ENCODE measurements around the gene PRKCD.

The PRKCD gene

DNA sequence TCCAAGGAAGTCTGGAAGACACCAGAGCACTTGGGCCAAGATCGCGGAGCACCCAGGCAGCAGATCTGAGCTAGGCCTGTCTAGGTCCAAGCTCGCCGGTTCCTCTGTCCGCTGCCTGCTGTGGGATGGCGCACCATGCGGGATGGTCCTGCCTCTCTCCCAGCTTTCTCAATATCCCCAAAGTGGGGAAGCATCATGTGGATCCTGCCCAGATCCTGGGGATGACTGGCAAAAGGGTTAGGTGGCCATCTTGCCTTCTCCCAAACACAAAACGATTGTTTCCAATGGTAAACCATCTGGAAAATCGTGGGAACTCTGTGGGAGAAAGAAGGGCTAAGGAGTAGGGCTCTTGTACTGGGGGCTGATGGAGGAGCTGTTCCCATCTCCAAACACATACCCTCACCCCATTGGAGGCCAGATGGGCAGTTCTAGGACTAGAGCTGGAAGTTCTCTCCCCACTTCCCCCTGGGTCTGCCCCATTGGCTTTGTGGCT is 8.9 kb downstream of the PRKCD start:
- no peak overlapping the region for H2AFZ ChIP-seq
- H3K9ac ChIP-seq, result no peak overlapping the region
- H3K4me3 ChIP-seq (ENCODE audit: low read depth, low read length), result no peak overlapping the region
- no peaks in the 10 kb centered on the region for H3K27me3 ChIP-seq (ENCODE audit: control insufficient read depth, insufficient read depth, low read length)
- TF ChIP-seq, protein P1, sequence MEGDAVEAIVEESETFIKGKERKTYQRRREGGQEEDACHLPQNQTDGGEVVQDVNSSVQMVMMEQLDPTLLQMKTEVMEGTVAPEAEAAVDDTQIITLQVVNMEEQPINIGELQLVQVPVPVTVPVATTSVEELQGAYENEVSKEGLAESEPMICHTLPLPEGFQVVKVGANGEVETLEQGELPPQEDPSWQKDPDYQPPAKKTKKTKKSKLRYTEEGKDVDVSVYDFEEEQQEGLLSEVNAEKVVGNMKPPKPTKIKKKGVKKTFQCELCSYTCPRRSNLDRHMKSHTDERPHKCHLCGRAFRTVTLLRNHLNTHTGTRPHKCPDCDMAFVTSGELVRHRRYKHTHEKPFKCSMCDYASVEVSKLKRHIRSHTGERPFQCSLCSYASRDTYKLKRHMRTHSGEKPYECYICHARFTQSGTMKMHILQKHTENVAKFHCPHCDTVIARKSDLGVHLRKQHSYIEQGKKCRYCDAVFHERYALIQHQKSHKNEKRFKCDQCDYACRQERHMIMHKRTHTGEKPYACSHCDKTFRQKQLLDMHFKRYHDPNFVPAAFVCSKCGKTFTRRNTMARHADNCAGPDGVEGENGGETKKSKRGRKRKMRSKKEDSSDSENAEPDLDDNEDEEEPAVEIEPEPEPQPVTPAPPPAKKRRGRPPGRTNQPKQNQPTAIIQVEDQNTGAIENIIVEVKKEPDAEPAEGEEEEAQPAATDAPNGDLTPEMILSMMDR (IDR thresholded peaks at IDR 0.05), result no peak
- H3K79me2 ChIP-seq, result peaks cover 9% of the 10 kb centered on the region
- H3K4me2 ChIP-seq (ENCODE audit: low read length), result no peak overlapping the region
- peaks cover 14% of the 10 kb centered on the region for H3K4me1 ChIP-seq
- no peaks in the 10 kb centered on the region for H3K9me3 ChIP-seq (ENCODE audit: control insufficient read depth, low read length)
- H3K36me3 ChIP-seq (ENCODE audit: control insufficient read depth, insufficient read depth, low read length), result no peaks in the 10 kb centered on the region
- no peak overlapping the region for H3K27ac ChIP-seq

DNA sequence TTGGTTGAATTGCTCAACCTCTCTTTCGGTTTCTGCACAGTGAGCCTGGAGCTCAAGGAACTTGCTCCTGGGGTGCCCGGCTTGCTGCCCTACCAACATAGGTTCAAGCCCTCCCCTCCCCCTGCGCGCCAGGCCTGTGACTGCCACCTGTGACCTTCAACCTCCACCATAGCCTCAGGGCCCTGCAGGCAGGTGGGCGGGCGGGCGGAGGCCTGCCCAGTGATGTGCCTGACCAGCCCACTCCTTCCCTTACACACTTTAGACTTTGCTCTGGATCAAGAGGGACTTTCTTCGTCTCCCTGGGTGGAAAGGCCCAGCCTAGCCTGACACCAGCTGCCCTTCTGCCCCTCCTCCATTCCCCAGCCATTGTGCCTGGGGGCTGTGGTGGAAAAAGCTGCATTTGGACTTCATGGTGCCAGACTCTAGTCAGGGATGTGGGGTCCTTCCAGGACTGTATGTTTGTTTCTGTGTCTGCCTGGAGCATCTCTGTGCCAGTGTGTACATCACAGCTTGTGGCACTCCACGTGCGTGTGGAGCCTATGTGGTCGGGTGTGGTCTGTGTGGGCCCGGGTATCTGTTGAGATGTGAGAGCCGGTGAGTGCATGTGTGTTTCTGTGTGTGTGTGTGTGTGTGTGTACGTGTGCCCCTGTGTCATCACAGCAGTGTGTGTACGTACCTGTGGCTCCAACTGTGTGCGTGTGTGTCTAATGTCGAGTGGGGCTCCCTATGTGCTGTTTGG is 9.5 kb downstream of the PRKCD start:
- H3K36me3 ChIP-seq (ENCODE audit: control insufficient read depth, insufficient read depth, low read length), result no peaks in the 10 kb centered on the region
- TF ChIP-seq, protein P1 (IDR thresholded peaks at IDR 0.05), result no peak
- no peak overlapping the region for H2AFZ ChIP-seq
- no peak overlapping the region for H3K4me2 ChIP-seq (ENCODE audit: low read length)
- peaks cover 14% of the 10 kb centered on the region for H3K4me1 ChIP-seq
- peaks cover 9% of the 10 kb centered on the region for H3K79me2 ChIP-seq
- no peak overlapping the region for H3K9ac ChIP-seq
- no peaks in the 10 kb centered on the region for H3K27me3 ChIP-seq (ENCODE audit: control insufficient read depth, insufficient read depth, low read length)
- no peaks in the 10 kb centered on the region for H3K9me3 ChIP-seq (ENCODE audit: control insufficient read depth, low read length)
- H3K27ac ChIP-seq, result no peak overlapping the region
- no peak overlapping the region for H3K4me3 ChIP-seq (ENCODE audit: low read depth, low read length)

DNA sequence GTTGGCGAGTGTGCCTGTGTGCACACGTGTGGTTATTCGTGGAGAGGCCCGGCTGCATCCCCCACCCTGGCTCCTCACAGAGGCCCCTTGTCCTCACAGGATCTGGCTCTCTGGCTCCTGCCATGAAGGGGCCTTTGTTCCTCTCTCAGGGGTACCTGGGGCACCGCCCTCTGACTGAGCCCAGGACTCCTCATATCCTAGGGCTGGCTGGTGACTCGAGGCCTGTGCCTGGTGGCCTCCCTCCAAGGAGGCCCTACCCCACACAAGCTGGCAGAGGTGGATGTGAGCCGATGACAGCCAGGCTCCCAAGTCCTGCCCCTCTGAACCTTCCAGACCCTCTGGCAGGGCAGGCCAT is 10.0 kb downstream of the PRKCD start:
- Histone ChIP-seq H3K36me3 (ENCODE audit: control insufficient read depth, insufficient read depth, low read length) (no peaks in the 10 kb centered on the region), H3K79me2 (peaks cover 9% of the 10 kb centered on the region), H3K4me1 (peaks cover 14% of the 10 kb centered on the region), H3K9me3 (ENCODE audit: control insufficient read depth, low read length) (no peaks in the 10 kb centered on the region), H3K4me3 (ENCODE audit: low read depth, low read length) (no peak overlapping the region), H3K4me2 (ENCODE audit: low read length) (no peak overlapping the region), H3K27me3 (ENCODE audit: control insufficient read depth, insufficient read depth, low read length) (no peaks in the 10 kb centered on the region), H2AFZ (no peak overlapping the region), H3K9ac (no peak overlapping the region), H3K27ac (no peak overlapping the region)
- TF ChIP-seq, protein P1 (IDR thresholded peaks at IDR 0.05), result no peak

GRCh38 chr3:53171827-53172505 is 11.0 kb downstream of the PRKCD start:
- Histone ChIP-seq H2AFZ (no peak overlapping the region), H3K79me2 (peaks cover 9% of the 10 kb centered on the region), H3K27me3 (ENCODE audit: control insufficient read depth, insufficient read depth, low read length) (no peaks in the 10 kb centered on the region), H3K4me2 (ENCODE audit: low read length) (no peak overlapping the region), H3K9me3 (ENCODE audit: control insufficient read depth, low read length) (no peaks in the 10 kb centered on the region), H3K9ac (no peak overlapping the region), H3K36me3 (ENCODE audit: control insufficient read depth, insufficient read depth, low read length) (no peaks in the 10 kb centered on the region), H3K4me1 (peaks cover 9% of the 10 kb centered on the region), H3K4me3 (ENCODE audit: low read depth, low read length) (no peak overlapping the region), H3K27ac (no peak overlapping the region)
- TF ChIP-seq, protein P1 (IDR thresholded peaks at IDR 0.05), result no peak

Data from parathyroid adenoma (tissue), 2 donors.